NCI-H146 treated with DMSO at 0.1 percent for 48 hours (cell line): ENCODE measurements around the gene FMNL3.
A peak's percentile ranks its signal among the peaks of the same experiment; 100 is the strongest.
"Not testable (repeated sequence)": the region's sequence is repeated elsewhere in the genome, so short reads cannot be mapped to it uniquely, and the experiment has no call there.

Experiments
- DNase-seq: peaks from one replicate; lab custom pipeline; 2025; ENCODE audit not compliant: unreplicated experiment; lab: John Stamatoyannopoulos, UW

Gene FMNL3

GRCh38 chr12:49717800-49718199, 10.6 kb upstream of the FMNL3 start:
- not testable (repeated sequence) for DNase-seq

DNA sequence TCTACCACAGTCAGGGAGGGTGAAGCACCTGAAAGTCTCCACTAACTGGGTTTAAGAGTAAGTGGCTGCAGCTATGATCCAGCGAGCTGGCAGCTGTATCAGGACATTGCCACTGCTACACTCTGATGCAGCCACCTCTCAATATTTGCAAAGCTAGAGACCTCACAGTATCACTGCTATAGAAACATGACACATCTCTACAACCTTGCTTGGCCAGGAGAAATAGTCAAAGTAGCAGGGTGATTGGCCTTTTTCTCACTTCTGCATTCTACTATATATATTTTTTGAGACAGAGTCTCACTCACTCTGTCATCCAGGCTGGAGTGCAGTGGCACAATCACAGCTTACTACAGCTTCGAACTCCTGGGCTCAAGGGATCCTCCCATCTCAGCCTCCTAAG, 9.3 kb upstream of the FMNL3 start:
- no peak for DNase-seq

- DNase-seq: not testable (repeated sequence)
These were observed 6.7 kb upstream of the FMNL3 start for GRCh38 chr12:49713952-49714351.

DNA sequence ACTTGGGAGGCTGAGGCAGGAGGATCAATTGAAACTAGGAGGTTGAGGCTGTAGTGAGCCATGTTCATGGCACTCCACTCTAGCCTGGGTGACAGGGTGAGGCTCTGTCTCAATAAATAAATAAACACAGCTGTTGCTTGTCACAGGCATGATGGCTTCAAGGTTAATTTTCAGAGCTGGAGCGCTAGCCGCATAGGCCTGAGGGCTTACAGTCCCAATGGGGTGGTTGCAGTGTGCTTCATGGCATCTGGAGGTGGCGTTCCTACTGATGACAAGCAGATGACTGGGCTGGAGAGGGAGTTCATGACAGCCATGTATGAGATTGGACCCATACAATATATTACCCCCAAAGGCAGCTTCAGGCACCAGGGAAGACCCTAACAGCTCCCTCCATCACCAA, 1.6 kb upstream of the FMNL3 start:
- no peak for DNase-seq

DNA sequence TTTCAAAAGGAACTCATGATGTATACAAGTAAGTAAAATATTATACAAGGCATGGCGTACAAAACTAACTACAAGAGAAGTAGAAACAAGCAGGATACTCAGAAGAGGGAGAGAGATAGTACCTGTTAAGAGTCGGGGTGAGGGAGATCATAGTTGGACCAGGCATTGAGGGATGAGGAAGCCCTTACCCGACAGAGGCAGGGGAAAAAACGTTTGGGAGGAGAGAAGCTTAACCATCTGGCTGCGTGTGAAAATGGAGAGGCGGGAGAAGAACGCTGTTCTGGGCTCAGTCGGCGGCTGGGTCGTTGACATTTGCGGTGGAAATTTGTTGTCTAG, 575 bp upstream of the FMNL3 start:
- peak; percentile 82 for DNase-seq

GRCh38 chr12:49706351-49707127, 666 bp downstream of the FMNL3 start:
- no peak for DNase-seq

DNA sequence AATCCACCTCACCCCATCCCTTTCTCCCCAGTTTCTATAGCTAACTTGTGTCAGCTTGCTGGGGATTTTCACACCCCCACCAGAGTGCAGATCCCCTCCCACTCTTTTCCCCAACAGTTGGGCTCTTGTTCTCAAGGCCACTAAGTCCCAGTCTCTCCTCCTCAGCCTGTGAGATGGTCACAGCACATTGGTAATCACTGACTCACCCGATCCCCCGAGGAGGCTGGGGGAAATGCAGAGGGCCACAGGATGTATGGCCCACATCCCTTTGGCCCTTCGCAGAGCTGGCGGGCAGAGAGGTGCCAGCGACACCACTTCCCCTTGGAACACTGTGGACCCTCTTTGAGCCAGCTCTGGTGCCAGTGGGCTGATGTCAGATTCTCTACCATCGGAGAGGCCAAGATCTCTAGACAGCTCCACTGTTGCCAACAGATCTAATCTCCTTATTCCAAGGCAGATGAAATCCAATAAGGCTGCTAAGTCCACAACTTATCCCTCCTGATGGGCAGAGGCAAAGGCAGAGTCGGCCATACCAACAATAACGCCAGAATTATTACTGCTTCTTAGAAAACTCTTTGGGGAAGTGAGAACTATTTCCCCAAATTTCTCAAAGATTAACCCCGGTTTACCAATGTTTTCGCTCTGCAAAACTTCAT, 1.6 kb downstream of the FMNL3 start:
- DNase-seq: no peak

- DNase-seq: no peak
These were observed 3.5 kb downstream of the FMNL3 start for GRCh38 chr12:49703647-49704137.

DNA sequence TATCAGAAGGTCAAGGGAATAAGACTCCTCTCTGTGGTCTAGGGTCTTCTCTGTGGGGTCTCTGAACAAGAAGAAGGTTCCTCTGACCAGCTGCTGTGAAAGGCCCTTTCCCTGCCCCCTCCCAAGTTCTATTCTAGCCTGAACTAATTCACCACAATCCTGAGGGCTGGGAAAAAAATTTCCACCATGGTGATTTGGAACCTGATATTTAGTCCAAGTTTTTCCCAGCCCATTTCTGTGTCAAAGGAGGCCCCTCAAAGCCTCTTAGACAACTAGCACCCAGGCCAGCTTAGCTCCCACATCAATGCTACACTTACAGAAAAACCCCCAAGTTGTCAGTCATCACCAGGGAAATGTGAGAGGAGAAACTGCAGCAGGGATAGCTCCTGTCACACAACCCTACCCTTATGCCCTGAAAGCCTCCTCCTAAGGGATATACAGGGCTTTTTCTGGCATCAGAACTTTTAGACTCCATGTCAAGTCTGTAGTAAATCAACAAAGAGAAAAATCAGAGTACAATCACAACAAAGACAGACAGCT, 4.5 kb downstream of the FMNL3 start:
- no peak for DNase-seq

DNA sequence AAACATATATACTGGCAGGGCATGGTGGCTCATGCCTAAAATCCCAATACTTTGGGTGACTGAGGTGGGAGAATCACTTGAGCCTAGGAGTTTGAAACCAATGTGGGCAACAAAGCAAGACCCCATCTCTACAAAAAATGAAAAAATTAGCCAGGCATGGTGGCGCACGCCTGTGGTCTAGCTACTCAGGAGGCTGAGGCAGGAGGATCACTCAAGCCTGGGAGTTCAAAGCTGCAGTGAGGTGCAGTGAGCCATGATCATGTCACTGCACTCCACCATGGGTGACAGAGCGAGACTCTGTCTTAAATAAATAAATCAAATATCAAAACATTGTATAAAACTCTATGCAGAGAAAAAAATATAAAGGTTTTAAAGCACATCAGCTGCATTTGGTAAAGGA, 5.2 kb downstream of the FMNL3 start:
- no peak for DNase-seq

- no peak for DNase-seq
These were observed 8.3 kb downstream of the FMNL3 start for GRCh38 chr12:49698619-49699545.

- no peak for DNase-seq
These were observed 9.4 kb downstream of the FMNL3 start for GRCh38 chr12:49697808-49698207.

- no peak for DNase-seq
These were observed 10.5 kb downstream of the FMNL3 start for GRCh38 chr12:49696723-49697122.

DNA sequence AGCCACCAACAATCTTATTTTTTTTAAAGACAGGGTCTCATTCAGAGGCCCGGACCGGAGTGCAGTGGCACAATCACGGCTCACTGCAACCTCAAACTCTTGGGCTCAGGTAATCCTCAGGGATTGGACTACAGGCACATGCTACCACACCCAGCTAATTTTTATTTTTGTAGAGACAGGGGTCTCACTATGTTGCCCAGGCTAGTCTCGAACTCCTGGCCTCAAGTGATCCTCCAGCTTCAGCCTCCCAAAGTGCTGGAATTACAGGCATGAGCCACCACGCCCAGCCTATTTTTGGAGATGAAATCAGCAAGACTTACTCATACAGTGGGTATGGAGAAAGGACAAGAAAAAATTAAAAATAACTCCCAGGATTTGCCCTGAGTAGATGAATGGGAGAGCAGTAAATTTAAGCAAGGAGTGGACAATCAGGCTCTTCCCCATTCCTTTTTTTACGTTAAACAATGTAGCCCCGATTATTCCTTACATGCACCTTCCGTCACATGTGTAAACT, 13.2 kb downstream of the FMNL3 start:
- DNase-seq: no peak

DNA sequence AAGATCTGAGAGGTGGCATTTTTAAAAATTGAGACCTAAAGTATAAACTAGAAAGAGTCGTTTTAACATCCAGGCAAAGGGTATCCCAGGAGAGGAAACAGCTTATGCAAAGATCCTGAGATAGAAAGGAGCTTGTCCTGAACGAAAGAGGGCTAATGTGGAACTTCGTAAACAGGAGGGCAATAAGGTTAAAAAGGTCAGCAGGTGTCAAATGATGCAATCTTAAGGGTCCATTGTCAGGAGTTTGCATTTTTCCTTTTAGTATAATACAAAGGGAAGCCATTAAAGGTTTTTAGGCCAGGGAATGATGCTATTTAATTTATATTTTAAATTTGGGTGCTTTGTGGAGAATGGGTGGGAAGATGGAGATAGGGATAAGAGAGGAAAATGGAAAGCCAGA, 14.4 kb downstream of the FMNL3 start:
- DNase-seq: no peak

DNA sequence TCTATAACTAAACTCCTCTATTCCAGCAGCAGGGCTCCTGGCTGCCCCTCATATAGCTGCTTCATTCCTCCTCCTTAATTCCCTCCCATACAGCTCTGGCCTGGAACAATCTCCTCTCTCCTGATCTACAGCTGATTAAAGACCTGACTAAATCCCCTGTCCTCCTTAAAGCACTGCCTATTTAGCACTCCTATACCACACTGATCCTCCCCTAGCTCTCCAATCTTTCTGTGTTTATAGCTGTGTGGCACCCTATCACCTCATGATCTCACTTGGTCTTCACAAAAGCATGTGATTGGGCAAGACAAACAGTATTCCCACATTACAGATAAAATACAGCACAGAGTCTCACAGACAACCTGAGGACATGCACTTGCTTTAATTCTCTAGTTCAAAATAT, 17.4 kb downstream of the FMNL3 start:
- no peak for DNase-seq

GRCh38 chr12:49689237-49689636, 18.0 kb downstream of the FMNL3 start:
- no peak for DNase-seq

DNA sequence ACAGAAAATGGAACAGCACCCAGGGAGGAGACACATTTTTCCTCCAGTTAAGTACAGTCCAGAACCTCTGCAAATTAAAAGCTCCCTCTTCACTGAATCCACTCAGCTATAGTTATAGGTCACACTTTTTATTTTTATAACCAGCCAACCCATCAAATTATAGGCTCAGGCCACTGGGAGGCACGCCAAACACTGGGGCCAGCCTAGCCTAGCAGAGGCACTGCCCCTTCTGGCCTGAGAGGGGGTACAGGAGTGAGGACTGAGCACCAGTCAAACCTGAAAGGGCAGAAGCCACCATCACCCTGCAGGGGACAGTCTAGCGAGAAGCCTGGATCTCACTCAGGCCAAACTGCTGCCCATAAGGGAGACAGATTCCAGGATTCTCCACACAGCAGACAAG, 19.3 kb downstream of the FMNL3 start:
- DNase-seq: no peak

GRCh38 chr12:49684310-49684854, 22.8 kb downstream of the FMNL3 start:
- DNase-seq: no peak

GRCh38 chr12:49683599-49684309, 23.5 kb downstream of the FMNL3 start:
- DNase-seq: no peak
